Heart left ventricle (tissue), 16 donors: Measurements from ENCODE around the gene MSRB2. TPM values are rescaled to one million over a fixed set of nuclear protein-coding genes. Genes with fewer than 3 reads are reported as not detected.
"Not testable (repeated sequence)": the region's sequence is repeated elsewhere in the genome, so short reads cannot be mapped to it uniquely, and the experiment has no call there.

Source experiments
- ATAC-seq, 4 donors: fragments of 200-7000 bp; cut with Tn5 transposase; one replicate each; pipeline ENCODE4 v1.9.1; 2020 to 2022; ENCODE audit warnings: moderate library complexity in 4 of 4, mild to moderate bottlenecking in 3 of 4, moderate number of reproducible peaks in 1 of 4
- DNase-seq, 5 donors: peaks; one replicate each; pipeline ENCODE4 v3.0.0-alpha.2; 2020
- H3K27ac ChIP-seq, 12 donors: fragments of 200-600 bp; sonication (generic) in 4 of 12; one replicate each; pipeline versions ENCODE4 v1.5.0 to v1.8.0; 2016 to 2022; ENCODE audit warnings: mild to moderate bottlenecking in 2 of 12
- H3K27me3 ChIP-seq, 9 donors: fragments of 200-600 bp; sonication (generic) in 2 of 9; one replicate each; pipeline versions ENCODE4 v1.5.1 to v1.8.0; 2016 to 2022; ENCODE audit warnings: mild to moderate bottlenecking in 3 of 9
- H3K36me3 ChIP-seq, 9 donors: fragments of 200-600 bp; sonication (generic) in 2 of 9; one replicate each; pipeline versions ENCODE4 v1.5.0 to v1.8.0; 2018 to 2022; ENCODE audit warnings: mild to moderate bottlenecking in 2 of 9
- H3K4me1 ChIP-seq, 12 donors: fragments of 200-600 bp; sonication (generic) in 4 of 12; one replicate each; pipeline versions ENCODE4 v1.5.0 to v1.8.0; 2016 to 2022; ENCODE audit warnings: mild to moderate bottlenecking in 3 of 12
- H3K4me3 ChIP-seq, 12 donors: fragments of 200-600 bp; sonication (generic) in 4 of 12; one replicate each; pipeline versions ENCODE4 v1.5.0 to v1.8.0; 2017 to 2022; ENCODE audit warnings: mild to moderate bottlenecking in 9 of 12, moderate library complexity in 4 of 12
- H3K9me3 ChIP-seq, 12 donors: fragments of 200-600 bp; sonication (generic) in 4 of 12; one replicate each; pipeline versions ENCODE4 v1.5.0 to v1.8.0; 2016 to 2022; ENCODE audit warnings: mild to moderate bottlenecking in 1 of 12
- POLR2A ChIP-seq, 2 donors: fragments of 450-650 bp; IDR thresholded peaks; one replicate each; pipeline ENCODE4 v1.6.1; 2017; ENCODE audit warnings: antibody characterized with exemption in 2 of 2, mild to moderate bottlenecking in 2 of 2, moderate library complexity in 2 of 2
- WGBS, 4 donors: extraction: QIAGEN DNeasy Blood & Tissue Kit in 2 of 4; methylation state at CpG; one replicate each; pipeline versions ENCODE4 v1.1.5 to v1.1.7; 2013 to 2018; 5-methylcytosine and 5-hydroxymethylcytosine counted together
- intact Hi-C, 10 donors: fragments of 100-400 bp; cut with DNase I; formaldehyde crosslinking; loops; one replicate each; pipeline versions ENCODE4 v1.11.1 to v1.14.2; 2022
- polyA plus RNA-seq, 2 donors: library from polyadenylated mRNA; stranded (reverse); fragments of 200-250 nt; gene quantifications; one replicate each; pipeline ENCODE4 v1.2.3, GENCODE V29; 2013
- total RNA-seq, 9 donors: library from RNA; depleted of rRNA in 2 of 9; stranded (reverse); fragments of >200 nt in 2 of 9; fragmentation: NEBNext Ultra II Directional in 3 of 9; extraction: Animal tissue kit (Norgen Biotek cat#: 25700) in 3 of 9; gene quantifications; one replicate each; pipeline versions ENCODE4 v1.1.0 to v1.2.4, GENCODE V29; 2016 to 2023
- TF ChIP-seq, protein P1 (sequence below), 12 donors: fragments of 200-600 bp; sonication (generic) in 4 of 12; IDR thresholded peaks; one replicate each; pipeline versions ENCODE4 v1.5.0 to v1.8.0; 2018 to 2022; ENCODE audit warnings: antibody characterized with exemption in 12 of 12, mild to moderate bottlenecking in 5 of 12
- donor health status: ischemic (EF 13 %, LVEDD 7.1; RV severe dilation, severe dysfunction).
- donor health status: healthy with polysubstance abuse.
- donor health status: DM: no; HTN: yes; CAD: no.
- donor health status: DM: no; HTN: no; CAD: no.
- donor health status: ischemic (EF 25% LVEDD 6.9; RV normal size, moderate dysfunction).
- donor health status: ischemic (EF 25% LVEDD 5.7; RV mildly dilated, moderate dysfunction).
- donor health status: healthy.
- donor health status: DM: yes; HTN: yes; CAD: no.
- donor health status: ischemic (EF 35%, LVEDD 5.7; RV mildly dilated, moderate dysfunction).
- donor health status: nonischemic (EF 11% LVEDD 7.7; RV severe dilation, severe dysfunction).
- donor health status: DM: yes; HTN: yes; CAD: no.
- donor health status: PGD.
- donor health status: ischemic (EF 29% LVEDD 5.4; RV normal size, mild dysfunction).
- donor health status: nonischemic (EF 23%, LVEDD 6.1; RV moderate dilation, normal function).

Gene MSRB2
- total and polyA plus RNA-seq, 11 donors = 35.1 to 200 (median 139) TPM

DNA sequence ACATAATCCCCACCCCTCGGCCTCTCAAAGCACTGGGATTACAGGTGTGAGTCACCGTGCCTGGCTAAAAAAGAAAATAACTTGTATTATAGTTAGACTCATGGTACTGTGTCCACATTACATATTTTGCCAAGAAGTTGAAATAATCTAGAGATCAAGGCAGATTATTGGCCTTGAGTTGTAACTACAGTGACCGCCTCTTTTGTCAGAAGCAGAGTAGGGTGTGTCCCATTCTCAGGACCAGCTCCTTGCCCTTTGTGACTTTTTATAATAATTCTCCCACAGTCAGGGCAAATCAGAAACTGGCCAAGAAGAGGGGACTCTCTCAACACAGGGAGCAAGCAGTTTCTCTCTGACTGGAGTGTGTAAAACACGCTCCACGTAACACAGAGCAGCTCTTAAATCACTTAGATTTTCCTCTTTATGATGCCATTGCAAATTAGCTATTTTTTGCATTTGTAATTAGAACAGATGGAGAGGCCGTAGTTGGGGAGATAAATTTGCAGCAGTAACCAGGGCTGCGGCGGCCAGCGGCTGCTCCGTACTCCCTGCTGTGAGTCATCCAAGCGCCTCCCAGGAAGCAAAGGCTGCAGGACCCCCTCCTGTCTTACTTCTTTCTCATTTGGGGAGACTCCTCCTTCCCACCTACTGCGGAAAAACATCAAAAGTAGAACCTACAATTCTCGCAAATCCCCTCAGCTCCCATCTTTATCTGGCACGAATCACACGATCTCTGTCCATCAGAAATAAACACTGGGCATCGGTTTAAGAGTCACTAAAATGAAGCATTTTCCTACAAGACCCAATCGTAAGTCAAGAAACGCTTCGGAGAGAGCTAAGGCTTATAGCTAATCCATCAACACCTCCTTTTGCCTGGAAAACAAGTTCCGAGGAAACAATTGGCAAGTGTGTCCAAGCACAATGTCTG is 32.1 kb upstream of the MSRB2 start:
- DNase-seq = no peak
- intact Hi-C loops = loop anchor here in 3 of 10 donors (10.0 kb wide), 3 partner anchors 739 to 1069 kb away; partner anchors contain the start of gene BMI1 (in 1 of the 3)
- no peak overlapping the region for H3K4me3 ChIP-seq
- peaks cover 0 to 14% (median 6%) of the 10 kb centered on the region in 12 donors for H3K9me3 ChIP-seq
- no peak for ATAC-seq
- no peak for TF ChIP-seq POLR2A (IDR thresholded peaks at IDR 0.05)
- TF ChIP-seq, protein P1, sequence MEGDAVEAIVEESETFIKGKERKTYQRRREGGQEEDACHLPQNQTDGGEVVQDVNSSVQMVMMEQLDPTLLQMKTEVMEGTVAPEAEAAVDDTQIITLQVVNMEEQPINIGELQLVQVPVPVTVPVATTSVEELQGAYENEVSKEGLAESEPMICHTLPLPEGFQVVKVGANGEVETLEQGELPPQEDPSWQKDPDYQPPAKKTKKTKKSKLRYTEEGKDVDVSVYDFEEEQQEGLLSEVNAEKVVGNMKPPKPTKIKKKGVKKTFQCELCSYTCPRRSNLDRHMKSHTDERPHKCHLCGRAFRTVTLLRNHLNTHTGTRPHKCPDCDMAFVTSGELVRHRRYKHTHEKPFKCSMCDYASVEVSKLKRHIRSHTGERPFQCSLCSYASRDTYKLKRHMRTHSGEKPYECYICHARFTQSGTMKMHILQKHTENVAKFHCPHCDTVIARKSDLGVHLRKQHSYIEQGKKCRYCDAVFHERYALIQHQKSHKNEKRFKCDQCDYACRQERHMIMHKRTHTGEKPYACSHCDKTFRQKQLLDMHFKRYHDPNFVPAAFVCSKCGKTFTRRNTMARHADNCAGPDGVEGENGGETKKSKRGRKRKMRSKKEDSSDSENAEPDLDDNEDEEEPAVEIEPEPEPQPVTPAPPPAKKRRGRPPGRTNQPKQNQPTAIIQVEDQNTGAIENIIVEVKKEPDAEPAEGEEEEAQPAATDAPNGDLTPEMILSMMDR (IDR thresholded peaks at IDR 0.05) = no peak
- H3K36me3 ChIP-seq = no peaks in the 10 kb centered on the region
- H3K27me3 ChIP-seq = no peaks in the 10 kb centered on the region
- H3K27ac ChIP-seq = no peak overlapping the region
- peaks cover 0 to 20% (median 10%) of the 10 kb centered on the region in 12 donors for H3K4me1 ChIP-seq
- WGBS, 4 donors = 67 to 75% (median 70%) methylated on average over 20 of the region's 20 CpGs

DNA sequence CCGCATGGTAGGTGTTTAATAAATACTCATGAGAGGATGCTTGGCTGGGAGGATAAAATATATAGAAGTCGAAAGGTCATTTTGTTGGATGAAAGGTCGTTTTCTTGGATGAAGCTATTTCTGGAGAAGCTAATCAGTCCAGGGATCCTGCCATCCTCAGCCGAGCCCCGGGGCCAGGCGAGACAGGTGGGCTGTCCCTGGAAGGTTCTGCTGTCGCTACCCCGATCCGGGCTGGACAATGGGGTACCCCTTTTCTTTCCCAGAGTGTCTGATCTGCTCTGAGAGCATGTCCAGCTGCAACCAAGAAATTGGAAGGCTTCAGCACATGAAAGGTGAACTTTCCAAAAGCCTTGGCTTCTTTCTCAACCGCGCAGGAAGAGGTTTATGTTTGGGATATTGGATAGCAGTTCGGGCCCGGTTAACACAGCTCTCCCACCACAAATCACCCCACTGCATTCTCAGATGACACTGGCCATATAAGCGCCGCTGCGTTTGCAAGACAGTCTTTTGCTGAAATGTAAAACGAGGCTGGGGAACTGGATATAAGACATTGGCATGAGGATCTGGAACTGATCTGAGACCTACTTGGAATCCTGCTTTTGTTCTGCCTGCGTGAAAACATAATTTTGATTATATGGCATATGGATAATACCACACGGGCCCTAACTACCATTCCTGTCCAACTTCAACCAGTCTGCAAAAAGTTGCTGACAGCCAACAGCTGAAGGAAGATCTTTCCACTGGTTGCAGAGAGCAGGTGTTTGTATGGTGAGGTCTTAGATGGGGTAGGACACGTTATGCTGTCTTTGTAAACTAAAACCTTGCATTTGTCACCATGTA is 31.2 kb upstream of the MSRB2 start:
- no peaks in the 10 kb centered on the region for H3K27me3 ChIP-seq
- H3K4me1 ChIP-seq = peaks cover 0 to 20% (median 10%) of the 10 kb centered on the region in 12 donors
- H3K36me3 ChIP-seq = no peaks in the 10 kb centered on the region
- ATAC-seq (no peak), DNase-seq (no peak)
- H3K9me3 ChIP-seq = peaks cover 0 to 9% (median 5%) of the 10 kb centered on the region in 12 donors
- H3K4me3 ChIP-seq = no peak overlapping the region
- TF ChIP-seq, protein P1 (IDR thresholded peaks at IDR 0.05) = no peak
- no peak for TF ChIP-seq POLR2A (IDR thresholded peaks at IDR 0.05)
- intact Hi-C loops = loop anchor here in 4 of 10 donors (2.0 to 10.0 kb wide), 4 partner anchors 75 to 1069 kb away; partner anchors contain the start of gene BMI1 (in 1 of the 4)
- peak overlapping the region in 1 of 12 donors; percentile 9 for H3K27ac ChIP-seq
- WGBS, 4 donors = 87 to 90% (median 88%) methylated on average over 20 of the region's 20 CpGs

DNA sequence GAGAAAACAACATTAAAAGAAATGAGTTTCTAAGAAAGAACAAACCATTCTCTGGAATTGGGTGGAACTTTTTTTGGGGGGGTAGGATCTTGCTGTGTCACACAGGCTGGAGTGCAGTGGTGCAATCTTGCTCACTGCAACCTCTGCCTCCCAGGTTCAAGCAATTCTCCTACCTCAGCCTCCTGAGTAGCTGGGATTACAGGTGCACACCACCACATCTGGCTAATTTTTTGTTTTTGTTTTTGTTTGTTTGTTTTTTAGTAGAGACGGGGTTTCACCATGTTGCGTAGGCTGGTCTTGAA is 30.6 kb upstream of the MSRB2 start:
- Histone ChIP-seq H3K4me1 (peaks cover 0 to 20% (median 10%) of the 10 kb centered on the region in 12 donors), H3K27ac (peak overlapping the region in 2 of 12 donors; percentile 52 to 81)
- not testable (repeated sequence) for H3K9me3 ChIP-seq, H3K4me3 ChIP-seq, H3K36me3 ChIP-seq, H3K27me3 ChIP-seq, DNase-seq, ATAC-seq
- WGBS, 4 donors = 92 to 99% (median 96%) methylated on average over 2 of the region's 2 CpGs
- intact Hi-C loops = loop anchor here in 6 of 10 donors (2.0 to 10.0 kb wide), 10 partner anchors 72 to 1070 kb away; partner anchors contain the start of genes BMI1 (in 1 of the 6) and DNAJC1 (in 1 of the 6)

DNA sequence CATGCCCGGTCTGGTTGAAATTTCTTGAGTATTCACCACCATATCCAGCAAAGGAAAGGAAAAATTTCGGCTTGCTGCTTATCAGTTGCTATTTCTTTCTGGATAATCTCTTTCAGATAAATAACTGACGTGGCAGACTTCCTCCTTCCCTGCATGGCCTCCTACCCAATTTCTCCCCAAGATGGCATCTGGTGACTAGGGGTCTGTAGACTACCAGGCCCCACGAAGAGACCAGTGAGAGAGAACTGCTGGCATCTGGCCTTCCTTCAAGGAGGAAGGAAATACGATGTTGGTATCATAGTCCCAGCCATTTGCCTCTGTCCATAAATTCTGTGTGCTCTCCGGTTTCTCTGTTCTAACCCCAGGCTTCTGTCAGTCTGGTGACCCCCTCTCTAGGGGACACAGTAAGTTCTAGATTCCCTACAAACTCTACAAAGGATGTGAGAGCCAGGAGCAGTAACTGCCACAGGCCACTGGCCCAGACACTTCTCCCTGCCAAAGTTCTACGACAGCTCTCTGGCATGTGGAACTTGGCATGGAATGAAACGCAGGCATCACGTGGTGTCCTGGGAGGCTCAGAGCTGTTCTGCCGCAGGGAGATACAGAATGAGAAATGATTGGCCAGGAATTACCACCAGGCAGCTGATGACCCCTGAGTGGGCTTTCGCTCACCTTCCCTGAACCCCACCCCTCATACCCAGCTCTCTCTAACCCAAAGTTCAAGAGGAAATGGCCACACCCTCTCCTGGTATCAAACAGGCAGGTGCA is 30.0 kb upstream of the MSRB2 start:
- Histone ChIP-seq H3K4me1 (peaks cover 0 to 20% (median 10%) of the 10 kb centered on the region in 12 donors), H3K9me3 (no peaks in the 10 kb centered on the region), H3K27ac (peak overlapping the region in 8 of 12 donors; percentile 27 to 81 (median 42)), H3K36me3 (no peaks in the 10 kb centered on the region), H3K27me3 (no peaks in the 10 kb centered on the region), H3K4me3 (no peak overlapping the region)
- peak; percentile 94 to 98 (median 96) for ATAC-seq
- no peak for TF ChIP-seq POLR2A (IDR thresholded peaks at IDR 0.05)
- TF ChIP-seq, protein P1 (IDR thresholded peaks at IDR 0.05) = no peak
- WGBS, 4 donors = 25 to 29% (median 28%) methylated on average over 10 to 11 of the region's 11 CpGs
- DNase-seq = peak; percentile 71 to 87 (median 79)
- intact Hi-C loops = loop anchor here in 6 of 10 donors (2.0 to 10.0 kb wide), 10 partner anchors 73 to 1071 kb away; partner anchors contain the start of genes BMI1 (in 1 of the 6) and DNAJC1 (in 1 of the 6)
